ENCODE data around the gene TSHZ1. TPM values are rescaled to one million over a fixed set of nuclear protein-coding genes. Genes with fewer than 3 reads are reported as not detected.

The TSHZ1 gene
- total and polyA plus RNA-seq, 2 experiments from 2014 or later, result 0.23 to 0.38 TPM

DNA sequence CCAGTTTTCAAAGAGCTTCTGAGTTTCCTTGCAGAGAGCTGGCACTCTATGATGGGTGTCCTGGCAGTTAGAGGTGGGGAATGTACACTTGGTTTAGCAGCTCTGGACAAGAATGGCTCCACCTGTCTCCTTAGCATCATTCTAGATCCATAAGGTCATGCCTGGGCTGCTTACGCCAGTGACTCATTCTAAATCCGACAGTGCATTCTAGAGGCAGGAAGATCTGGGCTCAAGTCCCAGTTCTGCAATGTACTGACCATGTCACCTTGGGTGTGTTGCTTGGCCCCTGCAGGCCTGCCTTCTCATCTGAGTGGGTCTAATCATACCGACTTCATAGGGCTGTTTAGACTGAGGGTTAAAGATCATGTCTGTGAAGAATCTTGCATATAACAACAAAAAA lies 48.1 kb upstream of the TSHZ1 start (continued):
- TF ChIP-seq, protein P1, sequence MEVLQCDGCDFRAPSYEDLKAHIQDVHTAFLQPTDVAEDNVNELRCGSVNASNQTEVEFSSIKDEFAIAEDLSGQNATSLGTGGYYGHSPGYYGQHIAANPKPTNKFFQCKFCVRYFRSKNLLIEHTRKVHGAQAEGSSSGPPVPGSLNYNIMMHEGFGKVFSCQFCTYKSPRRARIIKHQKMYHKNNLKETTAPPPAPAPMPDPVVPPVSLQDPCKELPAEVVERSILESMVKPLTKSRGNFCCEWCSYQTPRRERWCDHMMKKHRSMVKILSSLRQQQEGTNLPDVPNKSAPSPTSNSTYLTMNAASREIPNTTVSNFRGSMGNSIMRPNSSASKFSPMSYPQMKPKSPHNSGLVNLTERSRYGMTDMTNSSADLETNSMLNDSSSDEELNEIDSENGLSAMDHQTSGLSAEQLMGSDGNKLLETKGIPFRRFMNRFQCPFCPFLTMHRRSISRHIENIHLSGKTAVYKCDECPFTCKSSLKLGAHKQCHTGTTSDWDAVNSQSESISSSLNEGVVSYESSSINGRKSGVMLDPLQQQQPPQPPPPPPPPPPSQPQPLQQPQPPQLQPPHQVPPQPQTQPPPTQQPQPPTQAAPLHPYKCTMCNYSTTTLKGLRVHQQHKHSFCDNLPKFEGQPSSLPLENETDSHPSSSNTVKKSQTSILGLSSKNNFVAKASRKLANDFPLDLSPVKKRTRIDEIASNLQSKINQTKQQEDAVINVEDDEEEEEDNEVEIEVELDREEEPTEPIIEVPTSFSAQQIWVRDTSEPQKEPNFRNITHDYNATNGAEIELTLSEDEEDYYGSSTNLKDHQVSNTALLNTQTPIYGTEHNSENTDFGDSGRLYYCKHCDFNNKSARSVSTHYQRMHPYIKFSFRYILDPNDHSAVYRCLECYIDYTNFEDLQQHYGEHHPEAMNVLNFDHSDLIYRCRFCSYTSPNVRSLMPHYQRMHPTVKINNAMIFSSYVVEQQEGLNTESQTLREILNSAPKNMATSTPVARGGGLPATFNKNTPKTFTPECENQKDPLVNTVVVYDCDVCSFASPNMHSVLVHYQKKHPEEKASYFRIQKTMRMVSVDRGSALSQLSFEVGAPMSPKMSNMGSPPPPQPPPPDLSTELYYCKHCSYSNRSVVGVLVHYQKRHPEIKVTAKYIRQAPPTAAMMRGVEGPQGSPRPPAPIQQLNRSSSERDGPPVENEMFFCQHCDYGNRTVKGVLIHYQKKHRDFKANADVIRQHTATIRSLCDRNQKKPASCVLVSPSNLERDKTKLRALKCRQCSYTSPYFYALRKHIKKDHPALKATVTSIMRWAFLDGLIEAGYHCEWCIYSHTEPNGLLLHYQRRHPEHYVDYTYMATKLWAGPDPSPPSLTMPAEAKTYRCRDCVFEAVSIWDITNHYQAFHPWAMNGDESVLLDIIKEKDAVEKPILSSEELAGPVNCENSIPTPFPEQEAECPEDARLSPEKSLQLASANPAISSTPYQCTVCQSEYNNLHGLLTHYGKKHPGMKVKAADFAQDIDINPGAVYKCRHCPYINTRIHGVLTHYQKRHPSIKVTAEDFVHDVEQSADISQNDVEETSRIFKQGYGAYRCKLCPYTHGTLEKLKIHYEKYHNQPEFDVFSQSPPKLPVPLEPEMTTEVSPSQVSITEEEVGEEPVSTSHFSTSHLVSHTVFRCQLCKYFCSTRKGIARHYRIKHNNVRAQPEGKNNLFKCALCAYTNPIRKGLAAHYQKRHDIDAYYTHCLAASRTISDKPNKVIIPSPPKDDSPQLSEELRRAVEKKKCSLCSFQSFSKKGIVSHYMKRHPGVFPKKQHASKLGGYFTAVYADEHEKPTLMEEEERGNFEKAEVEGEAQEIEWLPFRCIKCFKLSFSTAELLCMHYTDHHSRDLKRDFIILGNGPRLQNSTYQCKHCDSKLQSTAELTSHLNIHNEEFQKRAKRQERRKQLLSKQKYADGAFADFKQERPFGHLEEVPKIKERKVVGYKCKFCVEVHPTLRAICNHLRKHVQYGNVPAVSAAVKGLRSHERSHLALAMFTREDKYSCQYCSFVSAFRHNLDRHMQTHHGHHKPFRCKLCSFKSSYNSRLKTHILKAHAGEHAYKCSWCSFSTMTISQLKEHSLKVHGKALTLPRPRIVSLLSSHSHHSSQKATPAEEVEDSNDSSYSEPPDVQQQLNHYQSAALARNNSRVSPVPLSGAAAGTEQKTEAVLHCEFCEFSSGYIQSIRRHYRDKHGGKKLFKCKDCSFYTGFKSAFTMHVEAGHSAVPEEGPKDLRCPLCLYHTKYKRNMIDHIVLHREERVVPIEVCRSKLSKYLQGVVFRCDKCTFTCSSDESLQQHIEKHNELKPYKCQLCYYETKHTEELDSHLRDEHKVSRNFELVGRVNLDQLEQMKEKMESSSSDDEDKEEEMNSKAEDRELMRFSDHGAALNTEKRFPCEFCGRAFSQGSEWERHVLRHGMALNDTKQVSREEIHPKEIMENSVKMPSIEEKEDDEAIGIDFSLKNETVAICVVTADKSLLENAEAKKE (CRISPR knock-in tag; IDR thresholded peaks at IDR 0.05), result no peak
- TF ChIP-seq ZNF114 (CRISPR knock-in tag; IDR thresholded peaks at IDR 0.05) (no peak), JUNB (IDR thresholded peaks at IDR 0.05; ENCODE audit: unreplicated experiment) (no peak), POLR2AphosphoS5 (IDR thresholded peaks at IDR 0.05; ENCODE audit: low read depth) (no peak)
- TF ChIP-seq, protein P2, sequence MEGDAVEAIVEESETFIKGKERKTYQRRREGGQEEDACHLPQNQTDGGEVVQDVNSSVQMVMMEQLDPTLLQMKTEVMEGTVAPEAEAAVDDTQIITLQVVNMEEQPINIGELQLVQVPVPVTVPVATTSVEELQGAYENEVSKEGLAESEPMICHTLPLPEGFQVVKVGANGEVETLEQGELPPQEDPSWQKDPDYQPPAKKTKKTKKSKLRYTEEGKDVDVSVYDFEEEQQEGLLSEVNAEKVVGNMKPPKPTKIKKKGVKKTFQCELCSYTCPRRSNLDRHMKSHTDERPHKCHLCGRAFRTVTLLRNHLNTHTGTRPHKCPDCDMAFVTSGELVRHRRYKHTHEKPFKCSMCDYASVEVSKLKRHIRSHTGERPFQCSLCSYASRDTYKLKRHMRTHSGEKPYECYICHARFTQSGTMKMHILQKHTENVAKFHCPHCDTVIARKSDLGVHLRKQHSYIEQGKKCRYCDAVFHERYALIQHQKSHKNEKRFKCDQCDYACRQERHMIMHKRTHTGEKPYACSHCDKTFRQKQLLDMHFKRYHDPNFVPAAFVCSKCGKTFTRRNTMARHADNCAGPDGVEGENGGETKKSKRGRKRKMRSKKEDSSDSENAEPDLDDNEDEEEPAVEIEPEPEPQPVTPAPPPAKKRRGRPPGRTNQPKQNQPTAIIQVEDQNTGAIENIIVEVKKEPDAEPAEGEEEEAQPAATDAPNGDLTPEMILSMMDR (conservative IDR thresholded peaks at IDR 0.05; ENCODE audit: low read depth in 2 of 2), result no peak

DNA sequence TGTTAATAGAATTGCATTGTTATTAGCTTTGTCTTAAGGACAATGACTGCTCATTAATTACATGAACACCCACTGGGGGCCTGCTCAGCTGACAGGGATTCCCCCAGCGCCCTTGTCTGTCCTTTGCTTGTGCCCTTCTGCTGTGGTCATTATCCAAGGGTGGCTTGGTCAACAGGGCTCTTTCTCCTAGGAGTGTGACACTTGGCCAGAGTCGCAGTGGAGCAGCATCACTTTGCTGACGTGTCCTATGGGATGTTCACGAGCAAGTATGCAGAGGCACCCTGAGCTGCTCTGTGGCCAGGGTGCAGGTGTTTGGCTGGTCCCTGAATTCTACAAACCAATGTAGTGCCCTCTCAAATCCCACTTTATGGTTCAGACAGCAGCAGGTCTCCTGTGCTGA lies 47.6 kb upstream of the TSHZ1 start:
- no peak for ATAC-seq
- no peak overlapping the region for H3K4me3 Mint-ChIP-seq
- H3K4me1 Mint-ChIP-seq, result peaks cover 11% of the 10 kb centered on the region
- TF ChIP-seq ZNF331 (CRISPR knock-in tag; IDR thresholded peaks at IDR 0.05; ENCODE audit: low read depth), result no peak
- TF ChIP-seq, protein P1 (CRISPR knock-in tag; IDR thresholded peaks at IDR 0.05), result no peak

More for the DNA sequence above, 47.6 kb upstream of the TSHZ1 start:
- no peaks in the 10 kb centered on the region for H3K4me1 ChIP-seq (ENCODE audit: insufficient read depth)
- no peaks in the 10 kb centered on the region for H3K36me3 ChIP-seq (ENCODE audit: insufficient read depth)
- H3K9me2 ChIP-seq (ENCODE audit: insufficient read depth), result no peaks in the 10 kb centered on the region
- no peak overlapping the region for H3K4me3 ChIP-seq
- no peaks in the 10 kb centered on the region for H4K20me1 ChIP-seq (replicated peaks; ENCODE audit: insufficient read depth)
- no peak overlapping the region for H3K4me2 ChIP-seq
- Mint-ChIP-seq H3K27ac (no peak overlapping the region), H3K36me3 (ENCODE audit: low read depth) (no peaks in the 10 kb centered on the region; the same call in 2 of the 3 replicates), H3K9me3 (peaks cover 3% of the 10 kb centered on the region; the same call in 1 of the 3 replicates), H3K27me3 (ENCODE audit: insufficient read depth, low read depth, poor library complexity) (peaks cover 4% of the 10 kb centered on the region)
- no peak overlapping the region for H2AFZ ChIP-seq
- no peak overlapping the region for H3K27ac ChIP-seq (ENCODE audit: low read depth)
- H3K27me3 ChIP-seq (ENCODE audit: insufficient read depth), result no peaks in the 10 kb centered on the region
- no peaks in the 10 kb centered on the region for H3F3A ChIP-seq (replicated peaks; ENCODE audit: low read depth)
- no peaks in the 10 kb centered on the region for H3K79me2 ChIP-seq (replicated peaks; ENCODE audit: insufficient read depth)
- no peak for DNase-seq (ENCODE audit: low spot score)

Measured in GM23338 (cell line).